CD4-positive, alpha-beta T cell treated with Interleukin-10 for 1 hour (primary cell): ENCODE measurements around the gene TMEM117.

ENCODE experiments used
- DNase-seq: peaks from one replicate; pipeline ENCODE4 v3.0.0-alpha.2; 2020

TMEM117 gene

GRCh38 chr12:44397631-44398030, 561.8 kb downstream of the TMEM117 start:
- no peak for DNase-seq

DNA sequence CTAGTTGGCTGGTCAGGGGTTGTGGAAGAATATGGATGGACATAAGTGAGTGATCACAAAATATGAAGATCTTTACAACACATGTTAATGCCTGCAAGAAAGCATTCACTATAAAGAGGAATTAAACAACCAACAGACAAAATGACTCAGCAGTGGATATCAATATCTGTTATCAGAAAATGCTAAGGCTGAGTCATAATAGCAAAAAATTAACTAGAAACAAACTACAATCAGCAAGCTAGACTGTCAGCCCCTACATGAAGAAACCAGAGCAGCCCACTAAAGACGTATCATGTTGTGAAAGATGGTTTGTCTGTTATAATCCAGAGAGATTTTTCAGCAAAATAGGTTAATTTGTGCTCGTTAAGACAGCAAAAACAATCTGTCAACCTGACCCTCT, 567.3 kb downstream of the TMEM117 start:
- DNase-seq: no peak

DNA sequence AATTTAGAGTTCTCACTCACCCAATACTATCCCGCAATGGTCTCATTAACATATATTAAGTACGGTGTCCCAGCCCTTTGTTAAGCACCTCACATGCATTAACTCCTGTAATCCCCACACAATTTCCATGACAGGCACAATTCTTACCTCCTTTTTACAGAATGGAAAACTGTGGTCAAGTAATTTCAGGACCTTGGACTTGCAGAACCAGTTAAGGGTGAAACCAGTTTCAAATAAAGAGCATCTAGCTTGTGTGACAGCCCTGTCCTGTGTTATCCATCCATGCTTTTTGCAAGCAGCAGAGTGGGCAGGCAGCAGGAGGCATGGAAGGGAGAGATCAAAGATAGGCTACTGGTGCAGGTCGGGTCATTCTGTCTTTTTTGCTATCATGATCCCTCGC, 569.4 kb downstream of the TMEM117 start:
- no peak for DNase-seq

DNA sequence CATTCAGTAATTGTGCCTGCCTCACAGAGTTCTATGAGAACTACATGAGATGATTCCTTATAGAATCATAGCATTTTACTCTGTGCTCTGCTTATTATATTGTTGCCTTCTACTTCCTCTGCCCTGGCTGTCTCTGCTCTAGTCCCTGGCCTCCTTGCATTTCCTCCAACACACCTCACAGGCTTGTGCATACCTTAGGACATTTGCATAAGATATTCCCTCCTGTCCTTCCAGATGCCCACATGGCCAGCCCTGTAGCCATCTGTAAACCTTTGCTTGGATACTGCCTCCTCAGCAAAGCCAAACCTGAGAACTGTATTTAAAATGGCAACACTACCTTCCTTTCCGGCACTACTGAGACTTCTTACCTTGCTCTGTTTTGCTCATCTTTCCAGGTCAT, 586.7 kb downstream of the TMEM117 start:
- DNase-seq: no peak

DNA sequence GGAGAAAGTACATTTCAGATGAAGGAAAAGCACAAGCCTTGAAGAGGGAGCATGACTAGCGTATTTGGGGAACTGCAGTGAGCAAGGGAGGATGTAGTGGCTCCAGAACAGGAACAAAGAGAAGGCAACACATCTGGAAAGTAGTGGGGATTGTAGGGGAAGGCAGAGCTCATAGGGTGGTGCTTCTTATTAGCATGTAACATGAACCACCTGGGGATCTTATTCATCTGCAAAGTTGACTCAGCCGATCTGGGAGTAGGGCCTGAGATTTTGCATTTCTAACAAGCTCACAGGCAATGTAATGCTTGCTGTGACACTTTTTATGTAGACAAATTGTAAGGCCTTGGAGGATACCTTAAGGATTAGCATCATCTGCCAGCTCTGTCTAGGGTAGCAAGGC, 592.9 kb downstream of the TMEM117 start:
- DNase-seq: no peak

DNA sequence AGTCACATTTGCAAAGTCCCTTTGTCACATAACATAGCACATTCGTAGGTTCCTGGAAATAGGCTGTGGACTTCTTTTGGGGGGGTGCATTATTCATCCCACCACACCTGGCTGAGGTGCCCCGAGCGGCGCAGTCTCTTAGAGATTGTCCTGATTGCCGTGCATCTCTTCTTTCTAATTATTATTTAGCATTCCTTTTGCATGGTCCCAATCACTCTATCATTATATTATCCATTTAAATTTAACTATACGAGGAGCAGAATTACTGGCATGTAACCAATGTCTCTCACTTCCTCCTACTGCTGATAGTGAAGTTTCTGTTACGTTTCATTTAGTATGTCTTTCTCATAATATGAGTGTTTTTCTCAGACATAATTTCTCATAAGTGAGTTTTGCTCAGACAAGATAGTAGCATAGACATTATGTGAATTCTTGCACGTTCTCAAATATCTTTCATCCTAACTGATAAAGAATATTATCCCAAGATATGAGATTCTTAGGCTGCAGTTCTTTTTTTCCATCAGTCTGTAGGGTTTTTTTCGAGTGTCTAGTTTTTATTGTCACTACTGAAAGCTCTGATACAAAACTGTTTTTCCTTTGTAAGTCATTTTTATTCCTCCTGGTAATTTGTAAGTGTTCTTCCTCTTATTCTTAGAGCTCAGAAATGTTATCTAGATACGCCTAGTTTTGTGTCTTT, 595.9 kb downstream of the TMEM117 start:
- DNase-seq: no peak

DNA sequence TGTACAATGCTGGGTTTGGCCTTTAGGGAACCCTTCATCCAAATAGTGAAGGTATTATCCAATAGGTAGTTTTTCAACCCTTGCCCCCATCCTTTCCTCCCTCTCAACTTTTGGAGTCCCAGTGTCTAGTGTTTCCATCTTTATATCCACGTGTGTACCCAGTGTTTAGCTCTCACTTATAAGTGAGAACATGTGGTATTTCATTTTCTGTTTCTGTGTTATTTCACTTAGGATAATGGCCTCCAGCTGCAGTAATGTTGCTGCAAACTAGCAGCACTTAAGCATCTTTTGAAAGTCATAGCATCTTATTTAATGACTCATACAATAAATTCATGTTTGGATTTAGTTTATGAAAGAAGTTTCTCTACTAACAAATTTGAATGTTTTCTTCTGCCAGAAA, 597.8 kb downstream of the TMEM117 start:
- no peak for DNase-seq

DNA sequence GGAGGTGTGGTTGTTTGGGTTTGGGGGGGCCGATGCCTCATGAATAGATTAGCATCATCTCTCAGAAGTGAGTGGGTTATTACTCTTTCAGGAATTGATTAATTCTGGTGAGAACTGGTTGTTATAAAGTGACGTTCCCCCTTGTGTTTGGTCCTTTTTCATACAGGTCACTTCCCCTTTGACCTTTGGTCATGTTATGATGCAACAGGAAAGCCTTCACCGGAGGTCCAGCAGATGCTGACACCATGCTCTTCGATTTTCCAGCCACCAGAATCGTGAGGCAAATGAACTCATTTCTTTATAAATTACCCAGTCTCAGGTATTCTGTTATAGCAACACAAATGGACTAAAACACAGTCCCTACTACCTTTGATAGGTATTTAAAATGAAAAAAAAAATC, 600.9 kb downstream of the TMEM117 start:
- no peak for DNase-seq
